Measurements from ENCODE around the gene BPIFB6.
A peak's percentile ranks its signal among the peaks of the same experiment; 100 is the strongest.

The BPIFB6 gene

GRCh38 chr20:33031531-33031930 lies at the start of gene BPIFB6:
Gene BPIFB6, plus strand, starts transcription at chr20:33031648. Its CDS starts 0 bp downstream, at chr20:33031648.
- Mint-ChIP-seq H3K36me3 (no peaks in the 10 kb centered on the region), H3K27me3 (no peaks in the 10 kb centered on the region), H3K9me3 (no peaks in the 10 kb centered on the region), H3K27ac (no peak within 1 kb of the TSS), H3K4me1 (no peaks in the 10 kb centered on the region), H3K4me3 (no peak within 1 kb of the TSS)

GRCh38 chr20:32982617-32983458 lies 48.6 kb upstream of the BPIFB6 start:
- Mint-ChIP-seq H3K9me3 (no peaks in the 10 kb centered on the region), H3K27me3 (no peaks in the 10 kb centered on the region), H3K4me1 (peaks cover 43% of the 10 kb centered on the region), H3K4me3 (no peak overlapping the region), H3K27ac (peak overlapping the region; percentile 51), H3K36me3 (no peaks in the 10 kb centered on the region)

GRCh38 chr20:32983459-32984112 lies 47.9 kb upstream of the BPIFB6 start:
- Mint-ChIP-seq H3K27ac (no peak overlapping the region), H3K9me3 (no peaks in the 10 kb centered on the region), H3K4me3 (no peak overlapping the region), H3K4me1 (peaks cover 36% of the 10 kb centered on the region), H3K36me3 (no peaks in the 10 kb centered on the region), H3K27me3 (no peaks in the 10 kb centered on the region)

- Mint-ChIP-seq H3K27ac (no peak overlapping the region), H3K4me1 (peaks cover 34% of the 10 kb centered on the region), H3K4me3 (no peak overlapping the region), H3K36me3 (no peaks in the 10 kb centered on the region), H3K27me3 (no peaks in the 10 kb centered on the region), H3K9me3 (no peaks in the 10 kb centered on the region)
These were observed 47.3 kb upstream of the BPIFB6 start for GRCh38 chr20:32984196-32984595.

GRCh38 chr20:32984631-32985354 lies 46.7 kb upstream of the BPIFB6 start:
- no peaks in the 10 kb centered on the region for H3K9me3 Mint-ChIP-seq
- no peaks in the 10 kb centered on the region for H3K36me3 Mint-ChIP-seq
- no peaks in the 10 kb centered on the region for H3K27me3 Mint-ChIP-seq
- H3K27ac Mint-ChIP-seq, result no peak overlapping the region
- no peak overlapping the region for H3K4me3 Mint-ChIP-seq
- peaks cover 37% of the 10 kb centered on the region for H3K4me1 Mint-ChIP-seq

GRCh38 chr20:32985596-32985995 lies 45.9 kb upstream of the BPIFB6 start:
- Mint-ChIP-seq H3K27me3 (no peaks in the 10 kb centered on the region), H3K36me3 (no peaks in the 10 kb centered on the region)

GRCh38 chr20:32986331-32986966 lies 45.0 kb upstream of the BPIFB6 start:
- no peak overlapping the region for H3K27ac Mint-ChIP-seq

More at GRCh38 chr20:32985596-32985995, 45.9 kb upstream of the BPIFB6 start:
- Mint-ChIP-seq H3K4me3 (no peak overlapping the region), H3K27ac (no peak overlapping the region), H3K9me3 (no peaks in the 10 kb centered on the region), H3K4me1 (peaks cover 37% of the 10 kb centered on the region)

GRCh38 chr20:32987044-32987825 lies 44.2 kb upstream of the BPIFB6 start:
- Mint-ChIP-seq H3K4me3 (no peak overlapping the region), H3K36me3 (no peaks in the 10 kb centered on the region), H3K9me3 (no peaks in the 10 kb centered on the region), H3K27me3 (no peaks in the 10 kb centered on the region), H3K27ac (no peak overlapping the region), H3K4me1 (peaks cover 41% of the 10 kb centered on the region)

More at GRCh38 chr20:32986331-32986966, 45.0 kb upstream of the BPIFB6 start:
- no peak overlapping the region for H3K4me3 Mint-ChIP-seq
- H3K4me1 Mint-ChIP-seq, result peaks cover 38% of the 10 kb centered on the region
- no peaks in the 10 kb centered on the region for H3K36me3 Mint-ChIP-seq
- no peaks in the 10 kb centered on the region for H3K27me3 Mint-ChIP-seq
- no peaks in the 10 kb centered on the region for H3K9me3 Mint-ChIP-seq

GRCh38 chr20:32988008-32988407 lies 43.4 kb upstream of the BPIFB6 start:
- no peak overlapping the region for H3K4me3 Mint-ChIP-seq
- no peaks in the 10 kb centered on the region for H3K27me3 Mint-ChIP-seq
- H3K9me3 Mint-ChIP-seq, result no peaks in the 10 kb centered on the region
- H3K4me1 Mint-ChIP-seq, result peaks cover 45% of the 10 kb centered on the region
- H3K27ac Mint-ChIP-seq, result no peak overlapping the region
- no peaks in the 10 kb centered on the region for H3K36me3 Mint-ChIP-seq

GRCh38 chr20:32989507-32990283 lies 41.8 kb upstream of the BPIFB6 start:
- Mint-ChIP-seq H3K9me3 (peaks cover 4% of the 10 kb centered on the region), H3K36me3 (peaks cover 2% of the 10 kb centered on the region), H3K27me3 (no peaks in the 10 kb centered on the region), H3K27ac (peak overlapping the region; percentile 8), H3K4me3 (no peak overlapping the region), H3K4me1 (peaks cover 46% of the 10 kb centered on the region)

GRCh38 chr20:32990426-32990825 lies 41.0 kb upstream of the BPIFB6 start:
- Mint-ChIP-seq H3K4me1 (peaks cover 50% of the 10 kb centered on the region), H3K9me3 (peaks cover 11% of the 10 kb centered on the region), H3K27ac (no peak overlapping the region), H3K27me3 (no peaks in the 10 kb centered on the region), H3K36me3 (peaks cover 7% of the 10 kb centered on the region), H3K4me3 (no peak overlapping the region)

GRCh38 chr20:32991383-32991782 lies 40.1 kb upstream of the BPIFB6 start:
- peaks cover 11% of the 10 kb centered on the region for H3K9me3 Mint-ChIP-seq
- peaks cover 45% of the 10 kb centered on the region for H3K4me1 Mint-ChIP-seq
- no peak overlapping the region for H3K4me3 Mint-ChIP-seq
- no peaks in the 10 kb centered on the region for H3K27me3 Mint-ChIP-seq
- H3K27ac Mint-ChIP-seq, result peak overlapping the region; percentile 17
- peaks cover 7% of the 10 kb centered on the region for H3K36me3 Mint-ChIP-seq

- Mint-ChIP-seq H3K4me3 (no peak overlapping the region), H3K4me1 (peaks cover 48% of the 10 kb centered on the region)
These were observed 39.4 kb upstream of the BPIFB6 start for GRCh38 chr20:32991792-32992641.

More at GRCh38 chr20:32991792-32992641, 39.4 kb upstream of the BPIFB6 start:
- Mint-ChIP-seq H3K36me3 (peaks cover 7% of the 10 kb centered on the region), H3K9me3 (peaks cover 11% of the 10 kb centered on the region), H3K27me3 (no peaks in the 10 kb centered on the region), H3K27ac (peak overlapping the region; percentile 17)
